A549 (cell line): ENCODE results near the gene ATP6AP1. TPM values are rescaled to one million over a fixed set of nuclear protein-coding genes. Genes with fewer than 3 reads are reported as not detected.

Experiments
- polyA plus RNA-seq, 4 experiments: library from polyadenylated mRNA; depleted of rRNA in 3 of 4; stranded (reverse); fragments of >200 nt; fragmentation: RNase III in 1 of 4; extraction: RNeasy Plus Mini Kit Qiagen cat#74134 plus additional on column Dnase treatment in 1 of 4; gene quantifications; 2 replicates in 3 of 4; 3 replicates in 1 of 4; pipeline ENCODE4 v1.2.3, GENCODE V29; 2011 to 2017
- small RNA-seq, 6 experiments: library from RNA; depleted of rRNA; stranded (forward); fragments of <200 nt; gene quantifications; one replicate each; pipeline ENCODE3, GENCODE V24; 2012

The ATP6AP1 gene
- polyA plus RNA-seq, 2 of the 4 experiments (the other 2 are of a cell fraction), result 62.6 to 81.7 TPM

Small RNA genes within 50 kb of the gene (small RNA-seq; reads per million reads assigned to genes)
- gene MIR6858 (0 to 4.7 (median 0) reads per million in 6 experiments), gene SNORA70 (0 reads per million in 6 experiments)

Other genes with a start within 250 kb of the ATP6AP1 start
- gene OPN1MW, start 246.1 kb upstream of the ATP6AP1 start, polyA plus RNA-seq (2011; rRNA removed), result not detected in 2 replicates
- gene OPN1MW, start 246.1 kb upstream of the ATP6AP1 start, polyA plus RNA-seq (2017; fragmentation: RNase III; extraction: RNeasy Plus Mini Kit Qiagen cat#74134 plus additional on column Dnase treatment), result not detected in 3 replicates
- gene OPN1MW2, start 208.9 kb upstream of the ATP6AP1 start, polyA plus RNA-seq (2011; rRNA removed), result not detected in 2 replicates
- not detected in 3 replicates for gene OPN1MW2, start 208.9 kb upstream of the ATP6AP1 start, polyA plus RNA-seq (2017; fragmentation: RNase III; extraction: RNeasy Plus Mini Kit Qiagen cat#74134 plus additional on column Dnase treatment)
- gene OPN1MW3, start 171.1 kb upstream of the ATP6AP1 start, polyA plus RNA-seq (2011; rRNA removed), result not detected in 2 replicates
- not detected in 3 replicates for gene OPN1MW3, start 171.1 kb upstream of the ATP6AP1 start, polyA plus RNA-seq (2017; fragmentation: RNase III; extraction: RNeasy Plus Mini Kit Qiagen cat#74134 plus additional on column Dnase treatment)
- gene TEX28, start 133.6 kb upstream of the ATP6AP1 start, polyA plus RNA-seq (2011; rRNA removed), result not detected in 2 replicates
- not detected in 3 replicates for gene TEX28, start 133.6 kb upstream of the ATP6AP1 start, polyA plus RNA-seq (2017; fragmentation: RNase III; extraction: RNeasy Plus Mini Kit Qiagen cat#74134 plus additional on column Dnase treatment)
- gene TKTL1, start 132.9 kb upstream of the ATP6AP1 start, polyA plus RNA-seq (2011; rRNA removed), result 0.14 TPM in 1 of 2 replicates, not detected in the other
- gene TKTL1, start 132.9 kb upstream of the ATP6AP1 start, polyA plus RNA-seq (2017; fragmentation: RNase III; extraction: RNeasy Plus Mini Kit Qiagen cat#74134 plus additional on column Dnase treatment), result not detected in 3 replicates
- 303 and 351 TPM in 2 replicates for gene FLNA, start 54.0 kb upstream of the ATP6AP1 start, polyA plus RNA-seq (2011; rRNA removed)
- 1,116 to 1,252 TPM (median 1,118 TPM) in 3 replicates for gene FLNA, start 54.0 kb upstream of the ATP6AP1 start, polyA plus RNA-seq (2017; fragmentation: RNase III; extraction: RNeasy Plus Mini Kit Qiagen cat#74134 plus additional on column Dnase treatment)
- 34.6 and 40.7 TPM in 2 replicates for gene EMD, start 49.4 kb upstream of the ATP6AP1 start, polyA plus RNA-seq (2011; rRNA removed)
- 126 to 131 TPM (median 130 TPM) in 3 replicates for gene EMD, start 49.4 kb upstream of the ATP6AP1 start, polyA plus RNA-seq (2017; fragmentation: RNase III; extraction: RNeasy Plus Mini Kit Qiagen cat#74134 plus additional on column Dnase treatment)
- gene RPL10, start 30.3 kb upstream of the ATP6AP1 start, polyA plus RNA-seq (2011; rRNA removed), result 3,216 and 3,468 TPM in 2 replicates
- gene RPL10, start 30.3 kb upstream of the ATP6AP1 start, polyA plus RNA-seq (2017; fragmentation: RNase III; extraction: RNeasy Plus Mini Kit Qiagen cat#74134 plus additional on column Dnase treatment), result 4,594 to 4,829 TPM (median 4,804 TPM) in 3 replicates
- 14.3 and 21.6 TPM in 2 replicates for gene DNASE1L1, start 19.4 kb upstream of the ATP6AP1 start, polyA plus RNA-seq (2011; rRNA removed)
- gene DNASE1L1, start 19.4 kb upstream of the ATP6AP1 start, polyA plus RNA-seq (2017; fragmentation: RNase III; extraction: RNeasy Plus Mini Kit Qiagen cat#74134 plus additional on column Dnase treatment), result 20.9 to 24.5 TPM (median 24.4 TPM) in 3 replicates
- 32.6 and 36.9 TPM in 2 replicates for gene TAFAZZIN, start 17.1 kb upstream of the ATP6AP1 start, polyA plus RNA-seq (2011; rRNA removed)
- gene TAFAZZIN, start 17.1 kb upstream of the ATP6AP1 start, polyA plus RNA-seq (2017; fragmentation: RNase III; extraction: RNeasy Plus Mini Kit Qiagen cat#74134 plus additional on column Dnase treatment), result 25.7 to 36.3 TPM (median 34.4 TPM) in 3 replicates
- gene GDI1, start 8.5 kb downstream of the ATP6AP1 start, polyA plus RNA-seq (2011; rRNA removed), result 117 and 124 TPM in 2 replicates
- 107 to 131 TPM (median 128 TPM) in 3 replicates for gene GDI1, start 8.5 kb downstream of the ATP6AP1 start, polyA plus RNA-seq (2017; fragmentation: RNase III; extraction: RNeasy Plus Mini Kit Qiagen cat#74134 plus additional on column Dnase treatment)
- 55.1 and 57.8 TPM in 2 replicates for gene FAM50A, start 15.5 kb downstream of the ATP6AP1 start, polyA plus RNA-seq (2011; rRNA removed)
- gene FAM50A, start 15.5 kb downstream of the ATP6AP1 start, polyA plus RNA-seq (2017; fragmentation: RNase III; extraction: RNeasy Plus Mini Kit Qiagen cat#74134 plus additional on column Dnase treatment), result 105 to 123 TPM (median 121 TPM) in 3 replicates
- gene PLXNA3, start 29.6 kb downstream of the ATP6AP1 start, polyA plus RNA-seq (2011; rRNA removed), result 3.4 and 5.9 TPM in 2 replicates
- 7.9 to 10.1 TPM (median 9.5 TPM) in 3 replicates for gene PLXNA3, start 29.6 kb downstream of the ATP6AP1 start, polyA plus RNA-seq (2017; fragmentation: RNase III; extraction: RNeasy Plus Mini Kit Qiagen cat#74134 plus additional on column Dnase treatment)
- 20.6 and 26.8 TPM in 2 replicates for gene LAGE3, start 50.6 kb downstream of the ATP6AP1 start, polyA plus RNA-seq (2011; rRNA removed)
- 42.9 to 49.7 TPM (median 47.5 TPM) in 3 replicates for gene LAGE3, start 50.6 kb downstream of the ATP6AP1 start, polyA plus RNA-seq (2017; fragmentation: RNase III; extraction: RNeasy Plus Mini Kit Qiagen cat#74134 plus additional on column Dnase treatment)
- gene UBL4A, start 57.9 kb downstream of the ATP6AP1 start, polyA plus RNA-seq (2011; rRNA removed), result 26.4 and 30.8 TPM in 2 replicates
- 34.6 to 37.7 TPM (median 36.9 TPM) in 3 replicates for gene UBL4A, start 57.9 kb downstream of the ATP6AP1 start, polyA plus RNA-seq (2017; fragmentation: RNase III; extraction: RNeasy Plus Mini Kit Qiagen cat#74134 plus additional on column Dnase treatment)
- 9.0 and 10.1 TPM in 2 replicates for gene SLC10A3, start 62.0 kb downstream of the ATP6AP1 start, polyA plus RNA-seq (2011; rRNA removed)
- 19.3 to 24.1 TPM (median 21.7 TPM) in 3 replicates for gene SLC10A3, start 62.0 kb downstream of the ATP6AP1 start, polyA plus RNA-seq (2017; fragmentation: RNase III; extraction: RNeasy Plus Mini Kit Qiagen cat#74134 plus additional on column Dnase treatment)
- gene FAM3A, start 87.6 kb downstream of the ATP6AP1 start, polyA plus RNA-seq (2011; rRNA removed), result 18.6 and 21.7 TPM in 2 replicates
- gene FAM3A, start 87.6 kb downstream of the ATP6AP1 start, polyA plus RNA-seq (2017; fragmentation: RNase III; extraction: RNeasy Plus Mini Kit Qiagen cat#74134 plus additional on column Dnase treatment), result 33.2 to 40.6 TPM (median 36.7 TPM) in 3 replicates
- 692 and 774 TPM in 2 replicates for gene G6PD, start 118.2 kb downstream of the ATP6AP1 start, polyA plus RNA-seq (2011; rRNA removed)
- 1,409 to 1,481 TPM (median 1,465 TPM) in 3 replicates for gene G6PD, start 118.2 kb downstream of the ATP6AP1 start, polyA plus RNA-seq (2017; fragmentation: RNase III; extraction: RNeasy Plus Mini Kit Qiagen cat#74134 plus additional on column Dnase treatment)
- 19.7 and 22.1 TPM in 2 replicates for gene IKBKG, start 118.9 kb downstream of the ATP6AP1 start, polyA plus RNA-seq (2011; rRNA removed)
- gene IKBKG, start 118.9 kb downstream of the ATP6AP1 start, polyA plus RNA-seq (2017; fragmentation: RNase III; extraction: RNeasy Plus Mini Kit Qiagen cat#74134 plus additional on column Dnase treatment), result 33.4 to 38.8 TPM (median 34.2 TPM) in 3 replicates
- gene CTAG1A, start 156.5 kb downstream of the ATP6AP1 start, polyA plus RNA-seq (2011; rRNA removed), result not detected in 2 replicates
- gene CTAG1A, start 156.5 kb downstream of the ATP6AP1 start, polyA plus RNA-seq (2017; fragmentation: RNase III; extraction: RNeasy Plus Mini Kit Qiagen cat#74134 plus additional on column Dnase treatment), result not detected in 3 replicates
- gene CTAG1B, start 190.6 kb downstream of the ATP6AP1 start, polyA plus RNA-seq (2011; rRNA removed), result not detected in 2 replicates
- not detected in 3 replicates for gene CTAG1B, start 190.6 kb downstream of the ATP6AP1 start, polyA plus RNA-seq (2017; fragmentation: RNase III; extraction: RNeasy Plus Mini Kit Qiagen cat#74134 plus additional on column Dnase treatment)
- not detected in 2 replicates for gene CTAG2, start 224.9 kb downstream of the ATP6AP1 start, polyA plus RNA-seq (2011; rRNA removed)
- gene CTAG2, start 224.9 kb downstream of the ATP6AP1 start, polyA plus RNA-seq (2017; fragmentation: RNase III; extraction: RNeasy Plus Mini Kit Qiagen cat#74134 plus additional on column Dnase treatment), result not detected in 3 replicates